C4-2B (cell line): ENCODE results near the gene SLC25A42.

ENCODE experiments used
- ZFX ChIP-seq: fragments of 450-650 bp; IDR thresholded peaks from 2 replicates; pipeline ENCODE4 v1.6.1; 2017
- TF ChIP-seq, protein P1 (sequence below): fragments of 450-650 bp; conservative IDR thresholded peaks from 2 replicates; pipeline ENCODE4 v1.5.1; 2017; ENCODE audit warnings: mild to moderate bottlenecking

GRCh38 chr19:19121371-19121770, 57.6 kb downstream of the SLC25A42 start:
- TF ChIP-seq ZFX = no peak
- TF ChIP-seq, protein P1, sequence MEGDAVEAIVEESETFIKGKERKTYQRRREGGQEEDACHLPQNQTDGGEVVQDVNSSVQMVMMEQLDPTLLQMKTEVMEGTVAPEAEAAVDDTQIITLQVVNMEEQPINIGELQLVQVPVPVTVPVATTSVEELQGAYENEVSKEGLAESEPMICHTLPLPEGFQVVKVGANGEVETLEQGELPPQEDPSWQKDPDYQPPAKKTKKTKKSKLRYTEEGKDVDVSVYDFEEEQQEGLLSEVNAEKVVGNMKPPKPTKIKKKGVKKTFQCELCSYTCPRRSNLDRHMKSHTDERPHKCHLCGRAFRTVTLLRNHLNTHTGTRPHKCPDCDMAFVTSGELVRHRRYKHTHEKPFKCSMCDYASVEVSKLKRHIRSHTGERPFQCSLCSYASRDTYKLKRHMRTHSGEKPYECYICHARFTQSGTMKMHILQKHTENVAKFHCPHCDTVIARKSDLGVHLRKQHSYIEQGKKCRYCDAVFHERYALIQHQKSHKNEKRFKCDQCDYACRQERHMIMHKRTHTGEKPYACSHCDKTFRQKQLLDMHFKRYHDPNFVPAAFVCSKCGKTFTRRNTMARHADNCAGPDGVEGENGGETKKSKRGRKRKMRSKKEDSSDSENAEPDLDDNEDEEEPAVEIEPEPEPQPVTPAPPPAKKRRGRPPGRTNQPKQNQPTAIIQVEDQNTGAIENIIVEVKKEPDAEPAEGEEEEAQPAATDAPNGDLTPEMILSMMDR = no peak
